Neural cell (in vitro differentiated cells): ENCODE data around the gene WWTR1.

Experiments used
- EP300 ChIP-seq: fragments of 450-650 bp; conservative IDR thresholded peaks from 2 replicates; pipeline ENCODE4 v1.6.1; 2014; ENCODE audit warnings: antibody characterized with exemption, mild to moderate bottlenecking, moderate library complexity; ENCODE audit not compliant: poor library complexity, severe bottlenecking
- EZH2 ChIP-seq: fragments of 200-600, 300-800 bp; shearing (Covaris generic), sonication (generic); IDR thresholded peaks from 2 replicates; pipeline ENCODE4 v1.6.1; 2014; ENCODE audit warnings: antibody characterized with exemption, low read length, borderline replicate concordance, mild to moderate bottlenecking; ENCODE audit not compliant: insufficient read depth, poor library complexity, severe bottlenecking
- POLR2AphosphoS5 ChIP-seq: IDR thresholded peaks from 2 replicates; pipeline ENCODE4 v1.6.1; 2012
- RAD21 ChIP-seq: fragments of 450-650 bp; conservative IDR thresholded peaks from 2 replicates; pipeline ENCODE4 v1.6.1; 2014; ENCODE audit warnings: antibody characterized with exemption, mild to moderate bottlenecking, moderate library complexity
- TF ChIP-seq, protein P1 (sequence below): fragments of 450-650 bp; IDR thresholded peaks from 2 replicates; pipeline ENCODE4 v1.5.1; 2014; ENCODE audit warnings: antibody characterized with exemption, mild to moderate bottlenecking, moderate library complexity; ENCODE audit not compliant: poor library complexity, severe bottlenecking

DNA sequence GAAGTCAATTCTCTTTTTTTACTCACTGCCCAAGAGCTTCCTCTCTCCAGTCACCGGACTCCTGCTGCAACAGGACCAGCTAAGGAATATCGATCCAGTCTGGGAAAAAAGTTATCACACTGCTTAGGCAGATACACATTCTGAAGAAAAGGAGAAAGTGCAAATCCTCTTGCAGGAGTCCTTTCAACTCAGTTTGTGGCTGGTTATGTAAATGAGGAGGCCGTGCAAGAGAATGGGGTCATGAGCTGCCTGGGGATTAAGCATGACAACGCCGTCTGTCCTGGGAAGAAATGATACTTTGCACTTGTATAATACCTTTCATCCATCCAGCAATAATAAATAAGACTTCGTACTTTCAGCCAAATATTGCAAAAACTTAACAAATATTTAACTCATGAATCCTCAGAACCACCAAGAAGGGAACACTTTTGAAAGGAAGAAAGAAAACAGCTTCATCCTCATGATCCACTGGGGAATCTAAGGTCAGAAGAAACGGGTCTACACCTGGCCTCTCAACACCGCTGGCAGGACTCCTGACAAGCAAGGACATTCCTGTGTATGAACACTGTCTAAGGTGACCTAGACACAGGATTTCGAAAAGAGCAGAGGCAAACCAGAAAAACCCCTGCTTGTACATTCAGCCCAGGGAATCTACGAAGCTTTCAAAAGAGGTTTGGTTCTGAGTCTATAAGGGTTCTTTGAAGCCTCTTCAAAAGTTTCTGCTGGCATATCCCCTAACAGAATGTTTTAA, 13.1 kb upstream of the WWTR1 start:
- TF ChIP-seq EZH2 = no peak
- TF ChIP-seq, protein P1, sequence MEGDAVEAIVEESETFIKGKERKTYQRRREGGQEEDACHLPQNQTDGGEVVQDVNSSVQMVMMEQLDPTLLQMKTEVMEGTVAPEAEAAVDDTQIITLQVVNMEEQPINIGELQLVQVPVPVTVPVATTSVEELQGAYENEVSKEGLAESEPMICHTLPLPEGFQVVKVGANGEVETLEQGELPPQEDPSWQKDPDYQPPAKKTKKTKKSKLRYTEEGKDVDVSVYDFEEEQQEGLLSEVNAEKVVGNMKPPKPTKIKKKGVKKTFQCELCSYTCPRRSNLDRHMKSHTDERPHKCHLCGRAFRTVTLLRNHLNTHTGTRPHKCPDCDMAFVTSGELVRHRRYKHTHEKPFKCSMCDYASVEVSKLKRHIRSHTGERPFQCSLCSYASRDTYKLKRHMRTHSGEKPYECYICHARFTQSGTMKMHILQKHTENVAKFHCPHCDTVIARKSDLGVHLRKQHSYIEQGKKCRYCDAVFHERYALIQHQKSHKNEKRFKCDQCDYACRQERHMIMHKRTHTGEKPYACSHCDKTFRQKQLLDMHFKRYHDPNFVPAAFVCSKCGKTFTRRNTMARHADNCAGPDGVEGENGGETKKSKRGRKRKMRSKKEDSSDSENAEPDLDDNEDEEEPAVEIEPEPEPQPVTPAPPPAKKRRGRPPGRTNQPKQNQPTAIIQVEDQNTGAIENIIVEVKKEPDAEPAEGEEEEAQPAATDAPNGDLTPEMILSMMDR = no peak
- no peak for TF ChIP-seq EP300
- TF ChIP-seq RAD21 = no peak
- no peak for TF ChIP-seq POLR2AphosphoS5
